Esophagus muscularis mucosa (tissue), 4 donors: ENCODE measurements around the gene FAM222A. TPM values are rescaled to one million over a fixed set of nuclear protein-coding genes. Genes with fewer than 3 reads are reported as not detected.

Source experiments
- DNase-seq: peaks from one replicate; pipeline ENCODE4 v3.0.0-alpha.2; 2017; ENCODE audit errors: extremely low spot score
- H3K27ac ChIP-seq, 4 donors: fragments of 200-600 bp; sonication (generic); replicated peaks in 1 of 4; 1 replicate in 3 of 4; 2 replicates in 1 of 4; pipeline ENCODE4 v1.5.1; 2016 to 2019; ENCODE audit warnings: mild to moderate bottlenecking in 1 of 4
- H3K27me3 ChIP-seq, 4 donors: fragments of 200-600 bp; sonication (generic); one replicate each; pipeline versions ENCODE4 v1.5.1 to v1.6.0; 2016 to 2019
- H3K36me3 ChIP-seq, 4 donors: fragments of 200-600 bp; sonication (generic); one replicate each; pipeline ENCODE4 v1.5.1; 2016 to 2019
- H3K4me1 ChIP-seq, 4 donors: fragments of 200-600 bp; sonication (generic); one replicate each; pipeline ENCODE4 v1.5.1; 2016 to 2019
- H3K4me3 ChIP-seq, 4 donors: fragments of 200-600 bp; sonication (generic); 1 replicate in 2 of 4; 2 replicates in 2 of 4; pipeline ENCODE4 v1.5.1; 2016 to 2019; ENCODE audit warnings: mild to moderate bottlenecking in 4 of 4, moderate library complexity in 1 of 4
- H3K9me3 ChIP-seq, 4 donors: fragments of 200-600 bp; sonication (generic); 1 replicate in 3 of 4; 2 replicates in 1 of 4; pipeline ENCODE4 v1.5.1; 2016 to 2019
- EP300 ChIP-seq: sonication (generic); formaldehyde crosslinking; IDR thresholded peaks from one replicate; pipeline ENCODE4 v1.6.1; 2017; ENCODE audit warnings: antibody characterized with exemption
- POLR2A ChIP-seq: fragments of 450-650 bp; IDR thresholded peaks from one replicate; pipeline ENCODE4 v1.6.1; 2017; ENCODE audit warnings: antibody characterized with exemption, moderate library complexity, mild to moderate bottlenecking, low read depth
- POLR2AphosphoS5 ChIP-seq, 2 donors: sonication (generic); formaldehyde crosslinking; IDR thresholded peaks; one replicate each; pipeline ENCODE4 v1.6.1; 2017; ENCODE audit warnings: antibody characterized with exemption in 2 of 2
- WGBS: methylation state at CpG from one replicate; pipeline ENCODE4 v1.1.5; 2018; 5-methylcytosine and 5-hydroxymethylcytosine counted together
- intact Hi-C: fragments of 100-400 bp; cut with DNase I; formaldehyde crosslinking; loops from one replicate; pipeline ENCODE4 v1.15.1; 2023
- total RNA-seq, 4 donors: library from RNA; depleted of rRNA; stranded (reverse); fragments of >200 nt; gene quantifications; one replicate each; pipeline versions ENCODE4 v1.1.0 to v1.2.1, GENCODE V29; 2016
- TF ChIP-seq, protein P1 (sequence below), 3 experiments: fragments of 200-600 bp in 2 of 3; fragments of 450-650 bp in 1 of 3; sonication (generic) in 2 of 3; IDR thresholded peaks; one replicate each; pipeline ENCODE4 v1.5.1; 2017 to 2019; ENCODE audit warnings: antibody characterized with exemption in 3 of 3, mild to moderate bottlenecking in 2 of 3, moderate library complexity in 1 of 3

Gene FAM222A
- total RNA-seq, 4 donors from 2014 or later, result 0.42 to 3.8 (median 3.2) TPM

GRCh38 chr12:109744986-109745942, 31.6 kb downstream of the FAM222A start:
- 64% methylated on average over 8 of the region's 8 CpGs for WGBS
- intact Hi-C loops, result no loop called here
- Histone ChIP-seq H3K4me3 (no peak overlapping the region), H3K36me3 (no peaks in the 10 kb centered on the region), H3K27ac (no peak overlapping the region), H3K9me3 (no peaks in the 10 kb centered on the region), H3K4me1 (peaks cover 0 to 5% (median 0%) of the 10 kb centered on the region in 4 donors), H3K27me3 (peaks cover 0 to 3% (median 0%) of the 10 kb centered on the region in 4 donors)
- no peak for TF ChIP-seq POLR2AphosphoS5 (IDR thresholded peaks at IDR 0.05)
- TF ChIP-seq, protein P1, sequence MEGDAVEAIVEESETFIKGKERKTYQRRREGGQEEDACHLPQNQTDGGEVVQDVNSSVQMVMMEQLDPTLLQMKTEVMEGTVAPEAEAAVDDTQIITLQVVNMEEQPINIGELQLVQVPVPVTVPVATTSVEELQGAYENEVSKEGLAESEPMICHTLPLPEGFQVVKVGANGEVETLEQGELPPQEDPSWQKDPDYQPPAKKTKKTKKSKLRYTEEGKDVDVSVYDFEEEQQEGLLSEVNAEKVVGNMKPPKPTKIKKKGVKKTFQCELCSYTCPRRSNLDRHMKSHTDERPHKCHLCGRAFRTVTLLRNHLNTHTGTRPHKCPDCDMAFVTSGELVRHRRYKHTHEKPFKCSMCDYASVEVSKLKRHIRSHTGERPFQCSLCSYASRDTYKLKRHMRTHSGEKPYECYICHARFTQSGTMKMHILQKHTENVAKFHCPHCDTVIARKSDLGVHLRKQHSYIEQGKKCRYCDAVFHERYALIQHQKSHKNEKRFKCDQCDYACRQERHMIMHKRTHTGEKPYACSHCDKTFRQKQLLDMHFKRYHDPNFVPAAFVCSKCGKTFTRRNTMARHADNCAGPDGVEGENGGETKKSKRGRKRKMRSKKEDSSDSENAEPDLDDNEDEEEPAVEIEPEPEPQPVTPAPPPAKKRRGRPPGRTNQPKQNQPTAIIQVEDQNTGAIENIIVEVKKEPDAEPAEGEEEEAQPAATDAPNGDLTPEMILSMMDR (IDR thresholded peaks at IDR 0.05), result no peak
- TF ChIP-seq POLR2A, result no peak
- TF ChIP-seq EP300, result no peak
- DNase-seq, result no peak

- Histone ChIP-seq H3K36me3 (no peaks in the 10 kb centered on the region), H3K9me3 (peaks cover 0 to 12% (median 7%) of the 10 kb centered on the region in 4 donors), H3K27ac (no peak overlapping the region), H3K4me1 (no peaks in the 10 kb centered on the region), H3K4me3 (no peak overlapping the region), H3K27me3 (no peaks in the 10 kb centered on the region)
- intact Hi-C loops, result no loop called here
- 90% methylated on average over 6 of the region's 6 CpGs for WGBS
- no peak for TF ChIP-seq POLR2A
- TF ChIP-seq EP300, result no peak
- TF ChIP-seq POLR2AphosphoS5 (IDR thresholded peaks at IDR 0.05), result no peak
- TF ChIP-seq, protein P1 (IDR thresholded peaks at IDR 0.05), result no peak
- DNase-seq, result no peak
These were observed 38.8 kb downstream of the FAM222A start for GRCh38 chr12:109752117-109753053.

- H3K4me3 ChIP-seq, result no peak overlapping the region
- intact Hi-C loops, result no loop called here
- no peak overlapping the region for H3K27ac ChIP-seq
- no peaks in the 10 kb centered on the region for H3K27me3 ChIP-seq
- H3K36me3 ChIP-seq, result no peaks in the 10 kb centered on the region
- H3K4me1 ChIP-seq, result no peaks in the 10 kb centered on the region
- H3K9me3 ChIP-seq, result peaks cover 0 to 12% (median 7%) of the 10 kb centered on the region in 4 donors
- no peak for DNase-seq
- TF ChIP-seq EP300 (no peak), POLR2A (no peak), POLR2AphosphoS5 (IDR thresholded peaks at IDR 0.05) (no peak)
- TF ChIP-seq, protein P1 (IDR thresholded peaks at IDR 0.05), result no peak
- WGBS, result 89% methylated on average over 4 of the region's 5 CpGs
These were observed 39.4 kb downstream of the FAM222A start for GRCh38 chr12:109753054-109753401.

GRCh38 chr12:109753959-109754358, 40.3 kb downstream of the FAM222A start:
- Histone ChIP-seq H3K27me3 (no peaks in the 10 kb centered on the region), H3K36me3 (no peaks in the 10 kb centered on the region), H3K4me1 (no peaks in the 10 kb centered on the region), H3K4me3 (no peak overlapping the region), H3K27ac (no peak overlapping the region), H3K9me3 (peaks cover 0 to 12% (median 7%) of the 10 kb centered on the region in 4 donors)
- DNase-seq, result no peak
- TF ChIP-seq POLR2A (no peak), EP300 (no peak), POLR2AphosphoS5 (IDR thresholded peaks at IDR 0.05) (no peak)
- TF ChIP-seq, protein P1 (IDR thresholded peaks at IDR 0.05), result no peak
- WGBS, result 75% methylated on average over 2 of the region's 2 CpGs
- intact Hi-C loops, result no loop called here
